HepG2 (cell line): ENCODE data around the gene FTSJ1. TPM values are rescaled to one million over a fixed set of nuclear protein-coding genes. Genes with fewer than 3 reads are reported as not detected.

ENCODE experiments used
- ATRX ChIP-seq: sonication (generic); formaldehyde crosslinking; IDR thresholded peaks from 2 replicates; pipeline ENCODE4 v1.4.0; 2020; ENCODE audit warnings: missing genetic modification reagents, borderline replicate concordance
- CREB1 ChIP-seq, 2 experiments: fragments of 450-650 bp in 1 of 2; IDR thresholded peaks; 2 replicates each; pipeline ENCODE4 v1.6.1; 2016 to 2017; ENCODE audit warnings: control low read depth in 1 of 2, mild to moderate bottlenecking in 1 of 2, missing compliant biosample characterization in 1 of 2, missing genetic modification characterization in 1 of 2
- HOXA7 ChIP-seq: sonication (generic); formaldehyde crosslinking; IDR thresholded peaks from 2 replicates; pipeline ENCODE4 v1.8.1; 2022; ENCODE audit warnings: mild to moderate bottlenecking, missing genetic modification reagents, moderate library complexity
- PHF20 ChIP-seq: sonication (generic); formaldehyde crosslinking; IDR thresholded peaks from 2 replicates; pipeline ENCODE4 v1.5.0; 2020; ENCODE audit warnings: mild to moderate bottlenecking, missing genetic modification reagents
- RBAK ChIP-seq: sonication (generic); formaldehyde crosslinking; IDR thresholded peaks from 2 replicates; pipeline ENCODE4 v1.5.1; 2020; ENCODE audit warnings: mild to moderate bottlenecking, missing genetic modification reagents
- RCOR2 ChIP-seq: IDR thresholded peaks from 2 replicates; pipeline ENCODE4 v1.6.1; 2016; ENCODE audit warnings: missing biosample characterization, missing genetic modification reagents
- SCMH1 ChIP-seq: sonication (generic); formaldehyde crosslinking; IDR thresholded peaks from 2 replicates; pipeline ENCODE4 v1.9.0; 2021; ENCODE audit warnings: missing genetic modification reagents, mild to moderate bottlenecking, borderline replicate concordance
- SOX6 ChIP-seq, 2 experiments: fragments of 450-650 bp in 1 of 2; sonication (generic) in 1 of 2; formaldehyde crosslinking in 1 of 2; IDR thresholded peaks; 2 replicates each; pipeline versions ENCODE4 v1.4.0 to v1.6.1; 2017 to 2020; ENCODE audit warnings: antibody characterized with exemption in 1 of 2, mild to moderate bottlenecking in 1 of 2, missing genetic modification reagents in 1 of 2
- SUZ12 ChIP-seq: fragments of 150-350 bp; IDR thresholded peaks from 2 replicates; pipeline ENCODE4 v1.6.1; 2014; ENCODE audit warnings: low read depth, low read length
- XBP1 ChIP-seq: sonication (generic); formaldehyde crosslinking; IDR thresholded peaks from 2 replicates; pipeline ENCODE4 v1.5.0; 2020; ENCODE audit warnings: missing genetic modification reagents
- ZFP37 ChIP-seq: sonication (generic); formaldehyde crosslinking; IDR thresholded peaks from 2 replicates; pipeline ENCODE4 v1.4.0; 2020; ENCODE audit warnings: missing genetic modification reagents, borderline replicate concordance
- ZNF331 ChIP-seq: sonication (generic); formaldehyde crosslinking; IDR thresholded peaks from 2 replicates; pipeline ENCODE4 v1.4.0; 2020; ENCODE audit warnings: missing genetic modification reagents
- ZNF431 ChIP-seq: sonication (generic); formaldehyde crosslinking; IDR thresholded peaks from 2 replicates; pipeline ENCODE4 v1.9.0; 2022; ENCODE audit warnings: missing genetic modification reagents, low read depth, mild to moderate bottlenecking, borderline replicate concordance
- ZNF547 ChIP-seq: sonication (generic); formaldehyde crosslinking; IDR thresholded peaks from 2 replicates; pipeline ENCODE4 v1.5.1; 2020; ENCODE audit warnings: mild to moderate bottlenecking, missing genetic modification reagents
- ZNF563 ChIP-seq: sonication (generic); formaldehyde crosslinking; IDR thresholded peaks from 2 replicates; pipeline ENCODE4 v1.8.0; 2022; ENCODE audit warnings: mild to moderate bottlenecking, moderate library complexity, missing genetic modification reagents
- ZNF616 ChIP-seq: sonication (generic); formaldehyde crosslinking; IDR thresholded peaks from 2 replicates; pipeline ENCODE4 v1.5.0; 2020; ENCODE audit warnings: low read depth, mild to moderate bottlenecking, missing genetic modification reagents
- ZNF792 ChIP-seq: IDR thresholded peaks from 2 replicates; pipeline ENCODE4 v1.6.1; 2016
- polyA plus RNA-seq, 8 experiments: library from polyadenylated mRNA; depleted of rRNA in 3 of 8; stranded (reverse) in 7 of 8; unstranded in 1 of 8; fragments of >200 nt; fragmentation: Illumina TruSeq in 4 of 8; extraction: Trizol in 4 of 8; gene quantifications; 2 replicates each; pipeline versions ENCODE4 v1.2.1 to v1.2.3, GENCODE V29; 2011 to 2016; ENCODE audit warnings: low read depth in 4 of 8, missing spikeins in 1 of 8, mixed read lengths in 1 of 8; ENCODE audit not compliant: insufficient read depth in 1 of 8
- total RNA-seq, 5 experiments: library from RNA; depleted of rRNA; stranded (reverse); fragments of >200 nt; fragmentation: Illumina TruSeq; extraction: Trizol; gene quantifications; 2 replicates each; pipeline ENCODE4 v1.2.3, GENCODE V29; 2016; ENCODE audit warnings: low read depth in 1 of 5
- TF ChIP-seq, protein P1 (sequence below): sonication (generic); formaldehyde crosslinking; conservative IDR thresholded peaks from 2 replicates; pipeline ENCODE4 v1.4.0; 2020; ENCODE audit warnings: missing genetic modification reagents
- TF ChIP-seq, protein P2 (sequence below): IDR thresholded peaks from 2 replicates; pipeline ENCODE4 v1.4.0; 2020; ENCODE audit warnings: mild to moderate bottlenecking, missing genetic modification reagents
- TF ChIP-seq, protein P3 (sequence below): sonication (generic); formaldehyde crosslinking; IDR thresholded peaks from 2 replicates; pipeline ENCODE4 v1.5.1; 2020; ENCODE audit warnings: mild to moderate bottlenecking, missing genetic modification reagents, borderline replicate concordance

The FTSJ1 gene
- total and polyA plus RNA-seq, 2 of the 13 experiments (the other 11 are each of a cell fraction or from before 2014, with no cell fraction given): 30.3 to 37.9 TPM

DNA sequence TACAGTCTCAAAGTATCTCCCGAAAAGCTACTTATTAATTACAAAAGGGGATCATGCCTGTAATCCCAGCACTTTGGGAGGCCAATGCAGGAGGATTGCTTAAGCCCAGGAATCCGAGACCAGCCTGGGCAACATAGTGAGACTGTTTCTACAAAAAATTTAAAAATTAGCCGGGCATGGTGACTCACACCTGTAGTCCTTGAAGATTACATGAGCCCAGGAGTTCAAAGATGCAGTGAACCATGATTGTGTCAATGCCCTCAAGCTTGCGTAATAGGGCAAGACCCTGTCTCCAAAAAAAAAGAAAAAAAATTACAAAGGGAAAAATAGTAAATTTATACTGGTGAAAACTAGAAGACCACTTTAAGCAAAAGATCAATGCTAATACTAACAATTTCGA lies 29.5 kb downstream of the FTSJ1 start (continued):
- no peak for TF ChIP-seq ZFP37 (CRISPR knock-in tag)
- TF ChIP-seq, protein P1, sequence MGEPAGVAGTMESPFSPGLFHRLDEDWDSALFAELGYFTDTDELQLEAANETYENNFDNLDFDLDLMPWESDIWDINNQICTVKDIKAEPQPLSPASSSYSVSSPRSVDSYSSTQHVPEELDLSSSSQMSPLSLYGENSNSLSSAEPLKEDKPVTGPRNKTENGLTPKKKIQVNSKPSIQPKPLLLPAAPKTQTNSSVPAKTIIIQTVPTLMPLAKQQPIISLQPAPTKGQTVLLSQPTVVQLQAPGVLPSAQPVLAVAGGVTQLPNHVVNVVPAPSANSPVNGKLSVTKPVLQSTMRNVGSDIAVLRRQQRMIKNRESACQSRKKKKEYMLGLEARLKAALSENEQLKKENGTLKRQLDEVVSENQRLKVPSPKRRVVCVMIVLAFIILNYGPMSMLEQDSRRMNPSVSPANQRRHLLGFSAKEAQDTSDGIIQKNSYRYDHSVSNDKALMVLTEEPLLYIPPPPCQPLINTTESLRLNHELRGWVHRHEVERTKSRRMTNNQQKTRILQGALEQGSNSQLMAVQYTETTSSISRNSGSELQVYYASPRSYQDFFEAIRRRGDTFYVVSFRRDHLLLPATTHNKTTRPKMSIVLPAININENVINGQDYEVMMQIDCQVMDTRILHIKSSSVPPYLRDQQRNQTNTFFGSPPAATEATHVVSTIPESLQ: no peak
- TF ChIP-seq SOX6 (IDR thresholded peaks at IDR 0.05): no peak
- peak; percentile 50; the same call in 1 of the 2 replicates for TF ChIP-seq SOX6 (CRISPR knock-in tag; IDR thresholded peaks at IDR 0.05)
- no peak for TF ChIP-seq SCMH1 (CRISPR knock-in tag)
- no peak for TF ChIP-seq SUZ12
- TF ChIP-seq ZNF431 (CRISPR knock-in tag): no peak
- TF ChIP-seq RBAK (CRISPR knock-in tag): no peak
- TF ChIP-seq, protein P2, sequence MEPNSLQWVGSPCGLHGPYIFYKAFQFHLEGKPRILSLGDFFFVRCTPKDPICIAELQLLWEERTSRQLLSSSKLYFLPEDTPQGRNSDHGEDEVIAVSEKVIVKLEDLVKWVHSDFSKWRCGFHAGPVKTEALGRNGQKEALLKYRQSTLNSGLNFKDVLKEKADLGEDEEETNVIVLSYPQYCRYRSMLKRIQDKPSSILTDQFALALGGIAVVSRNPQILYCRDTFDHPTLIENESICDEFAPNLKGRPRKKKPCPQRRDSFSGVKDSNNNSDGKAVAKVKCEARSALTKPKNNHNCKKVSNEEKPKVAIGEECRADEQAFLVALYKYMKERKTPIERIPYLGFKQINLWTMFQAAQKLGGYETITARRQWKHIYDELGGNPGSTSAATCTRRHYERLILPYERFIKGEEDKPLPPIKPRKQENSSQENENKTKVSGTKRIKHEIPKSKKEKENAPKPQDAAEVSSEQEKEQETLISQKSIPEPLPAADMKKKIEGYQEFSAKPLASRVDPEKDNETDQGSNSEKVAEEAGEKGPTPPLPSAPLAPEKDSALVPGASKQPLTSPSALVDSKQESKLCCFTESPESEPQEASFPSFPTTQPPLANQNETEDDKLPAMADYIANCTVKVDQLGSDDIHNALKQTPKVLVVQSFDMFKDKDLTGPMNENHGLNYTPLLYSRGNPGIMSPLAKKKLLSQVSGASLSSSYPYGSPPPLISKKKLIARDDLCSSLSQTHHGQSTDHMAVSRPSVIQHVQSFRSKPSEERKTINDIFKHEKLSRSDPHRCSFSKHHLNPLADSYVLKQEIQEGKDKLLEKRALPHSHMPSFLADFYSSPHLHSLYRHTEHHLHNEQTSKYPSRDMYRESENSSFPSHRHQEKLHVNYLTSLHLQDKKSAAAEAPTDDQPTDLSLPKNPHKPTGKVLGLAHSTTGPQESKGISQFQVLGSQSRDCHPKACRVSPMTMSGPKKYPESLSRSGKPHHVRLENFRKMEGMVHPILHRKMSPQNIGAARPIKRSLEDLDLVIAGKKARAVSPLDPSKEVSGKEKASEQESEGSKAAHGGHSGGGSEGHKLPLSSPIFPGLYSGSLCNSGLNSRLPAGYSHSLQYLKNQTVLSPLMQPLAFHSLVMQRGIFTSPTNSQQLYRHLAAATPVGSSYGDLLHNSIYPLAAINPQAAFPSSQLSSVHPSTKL: peak; percentile 82
- no peak for TF ChIP-seq ZNF616 (CRISPR knock-in tag)
- no peak for TF ChIP-seq HOXA7
- TF ChIP-seq ZNF563 (CRISPR knock-in tag): no peak
- TF ChIP-seq PHF20 (CRISPR knock-in tag): no peak
- no peak for TF ChIP-seq CREB1 (IDR thresholded peaks at IDR 0.05)
- TF ChIP-seq CREB1 (CRISPR knock-in tag; IDR thresholded peaks at IDR 0.05): 0 out of 2 replicates have a peak, but pooled peaks have one; percentile 32
- no peak for TF ChIP-seq ZNF547
- TF ChIP-seq XBP1 (CRISPR knock-in tag): no peak
- no peak for TF ChIP-seq ZNF792 (CRISPR knock-in tag)
- 0 out of 2 replicates have a peak, but pooled peaks have one; percentile 16 for TF ChIP-seq ZNF331
- peak; percentile 73; the same call in 1 of the 2 replicates for TF ChIP-seq RCOR2 (CRISPR knock-in tag)
- TF ChIP-seq, protein P3, sequence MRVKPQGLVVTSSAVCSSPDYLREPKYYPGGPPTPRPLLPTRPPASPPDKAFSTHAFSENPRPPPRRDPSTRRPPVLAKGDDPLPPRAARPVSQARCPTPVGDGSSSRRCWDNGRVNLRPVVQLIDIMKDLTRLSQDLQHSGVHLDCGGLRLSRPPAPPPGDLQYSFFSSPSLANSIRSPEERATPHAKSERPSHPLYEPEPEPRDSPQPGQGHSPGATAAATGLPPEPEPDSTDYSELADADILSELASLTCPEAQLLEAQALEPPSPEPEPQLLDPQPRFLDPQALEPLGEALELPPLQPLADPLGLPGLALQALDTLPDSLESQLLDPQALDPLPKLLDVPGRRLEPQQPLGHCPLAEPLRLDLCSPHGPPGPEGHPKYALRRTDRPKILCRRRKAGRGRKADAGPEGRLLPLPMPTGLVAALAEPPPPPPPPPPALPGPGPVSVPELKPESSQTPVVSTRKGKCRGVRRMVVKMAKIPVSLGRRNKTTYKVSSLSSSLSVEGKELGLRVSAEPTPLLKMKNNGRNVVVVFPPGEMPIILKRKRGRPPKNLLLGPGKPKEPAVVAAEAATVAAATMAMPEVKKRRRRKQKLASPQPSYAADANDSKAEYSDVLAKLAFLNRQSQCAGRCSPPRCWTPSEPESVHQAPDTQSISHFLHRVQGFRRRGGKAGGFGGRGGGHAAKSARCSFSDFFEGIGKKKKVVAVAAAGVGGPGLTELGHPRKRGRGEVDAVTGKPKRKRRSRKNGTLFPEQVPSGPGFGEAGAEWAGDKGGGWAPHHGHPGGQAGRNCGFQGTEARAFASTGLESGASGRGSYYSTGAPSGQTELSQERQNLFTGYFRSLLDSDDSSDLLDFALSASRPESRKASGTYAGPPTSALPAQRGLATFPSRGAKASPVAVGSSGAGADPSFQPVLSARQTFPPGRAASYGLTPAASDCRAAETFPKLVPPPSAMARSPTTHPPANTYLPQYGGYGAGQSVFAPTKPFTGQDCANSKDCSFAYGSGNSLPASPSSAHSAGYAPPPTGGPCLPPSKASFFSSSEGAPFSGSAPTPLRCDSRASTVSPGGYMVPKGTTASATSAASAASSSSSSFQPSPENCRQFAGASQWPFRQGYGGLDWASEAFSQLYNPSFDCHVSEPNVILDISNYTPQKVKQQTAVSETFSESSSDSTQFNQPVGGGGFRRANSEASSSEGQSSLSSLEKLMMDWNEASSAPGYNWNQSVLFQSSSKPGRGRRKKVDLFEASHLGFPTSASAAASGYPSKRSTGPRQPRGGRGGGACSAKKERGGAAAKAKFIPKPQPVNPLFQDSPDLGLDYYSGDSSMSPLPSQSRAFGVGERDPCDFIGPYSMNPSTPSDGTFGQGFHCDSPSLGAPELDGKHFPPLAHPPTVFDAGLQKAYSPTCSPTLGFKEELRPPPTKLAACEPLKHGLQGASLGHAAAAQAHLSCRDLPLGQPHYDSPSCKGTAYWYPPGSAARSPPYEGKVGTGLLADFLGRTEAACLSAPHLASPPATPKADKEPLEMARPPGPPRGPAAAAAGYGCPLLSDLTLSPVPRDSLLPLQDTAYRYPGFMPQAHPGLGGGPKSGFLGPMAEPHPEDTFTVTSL (CRISPR knock-in tag): peak; percentile 42; the same call in 1 of the 2 replicates
- TF ChIP-seq ATRX: no peak
